GM21526 (cell line): Measurements from ENCODE around the gene GCC2.
"Not testable (repeated sequence)": the region's sequence is repeated elsewhere in the genome, so short reads cannot be mapped to it uniquely, and the experiment has no call there.

ENCODE experiments used
- ATAC-seq: cut with Tn5 transposase; IDR thresholded peaks from one replicate; pipeline ENCODE4 v1.9.1; 2021; ENCODE audit warnings: moderate library complexity; ENCODE audit not compliant: unreplicated experiment, low FRiP score

Gene GCC2

DNA sequence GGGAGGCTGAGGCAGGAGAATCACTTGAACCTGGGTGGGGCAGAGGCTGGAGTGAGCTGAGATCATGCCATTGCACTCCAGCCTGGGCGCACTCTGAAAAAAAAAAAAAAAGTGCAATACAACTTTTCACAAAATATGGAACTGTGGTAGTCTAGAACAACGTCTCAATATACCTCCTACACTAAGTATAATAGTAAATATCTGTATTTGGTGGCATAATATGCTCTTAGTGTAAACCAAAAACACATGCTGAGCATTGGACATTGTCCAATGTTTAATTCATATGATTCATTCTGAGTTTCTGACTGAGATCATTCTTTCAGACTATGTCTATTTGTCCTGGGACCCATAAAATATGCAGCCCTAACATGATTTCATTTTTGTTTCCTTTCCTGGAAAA lies 65.5 kb downstream of the GCC2 start:
- ATAC-seq, result not testable (repeated sequence)

DNA sequence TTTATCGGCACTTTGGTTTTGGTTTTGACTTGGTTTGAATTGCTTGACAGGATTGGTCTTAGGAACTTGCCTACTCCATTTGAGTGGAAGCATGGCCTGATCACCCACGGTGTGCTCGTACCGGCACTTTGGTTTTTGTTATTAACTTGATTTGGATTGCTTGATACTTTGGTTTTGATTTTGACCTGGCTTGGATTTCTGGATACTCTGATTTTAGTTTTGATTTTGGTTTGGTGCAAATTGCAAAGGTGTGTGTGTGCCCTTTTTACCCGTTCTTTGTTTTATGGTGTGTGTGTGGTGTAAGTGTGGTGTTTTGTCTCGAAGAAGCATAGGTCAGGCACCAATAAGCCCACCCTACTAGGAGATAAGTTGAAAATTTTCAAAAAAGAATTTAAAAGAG lies 75.7 kb downstream of the GCC2 start:
- ATAC-seq, result not testable (repeated sequence)

DNA sequence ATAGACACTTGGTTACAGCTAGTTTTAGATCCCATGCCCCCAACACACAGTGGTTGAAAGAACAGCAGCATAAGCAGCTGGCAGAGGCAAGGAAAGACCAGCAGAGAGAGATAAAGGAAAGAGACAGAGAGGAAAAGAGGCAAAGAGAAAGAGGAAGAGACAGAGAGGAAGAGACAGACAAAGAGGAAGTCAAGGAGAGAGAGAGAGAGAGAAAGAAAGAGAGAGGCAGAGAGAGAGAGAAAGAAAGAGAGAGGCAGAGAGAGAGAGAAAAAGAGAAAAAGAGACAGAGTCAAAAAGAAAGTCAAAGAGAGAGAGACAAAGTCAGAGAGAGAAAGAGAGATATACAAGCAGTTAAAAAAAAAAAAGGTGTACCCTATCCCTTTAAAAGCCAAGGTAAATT lies 76.3 kb downstream of the GCC2 start:
- not testable (repeated sequence) for ATAC-seq

DNA sequence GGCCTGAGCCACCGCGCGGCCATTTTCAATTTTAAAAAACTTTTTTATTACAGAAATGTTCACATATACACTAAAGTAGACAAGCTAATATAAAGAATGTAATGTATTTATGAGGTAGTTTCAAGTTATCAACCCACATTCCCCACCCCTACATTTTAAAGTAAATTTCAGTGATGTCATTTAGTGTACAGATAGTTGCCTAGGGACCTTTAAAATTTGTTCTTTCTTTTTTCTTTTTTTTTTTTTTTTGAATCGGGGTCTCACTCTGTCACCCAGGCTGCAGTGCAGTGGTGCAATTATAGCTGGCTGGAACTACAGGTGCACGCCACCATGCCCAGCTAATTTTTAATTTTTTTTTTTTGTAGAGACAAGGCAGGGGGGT lies 82.7 kb downstream of the GCC2 start:
- ATAC-seq, result no peak

DNA sequence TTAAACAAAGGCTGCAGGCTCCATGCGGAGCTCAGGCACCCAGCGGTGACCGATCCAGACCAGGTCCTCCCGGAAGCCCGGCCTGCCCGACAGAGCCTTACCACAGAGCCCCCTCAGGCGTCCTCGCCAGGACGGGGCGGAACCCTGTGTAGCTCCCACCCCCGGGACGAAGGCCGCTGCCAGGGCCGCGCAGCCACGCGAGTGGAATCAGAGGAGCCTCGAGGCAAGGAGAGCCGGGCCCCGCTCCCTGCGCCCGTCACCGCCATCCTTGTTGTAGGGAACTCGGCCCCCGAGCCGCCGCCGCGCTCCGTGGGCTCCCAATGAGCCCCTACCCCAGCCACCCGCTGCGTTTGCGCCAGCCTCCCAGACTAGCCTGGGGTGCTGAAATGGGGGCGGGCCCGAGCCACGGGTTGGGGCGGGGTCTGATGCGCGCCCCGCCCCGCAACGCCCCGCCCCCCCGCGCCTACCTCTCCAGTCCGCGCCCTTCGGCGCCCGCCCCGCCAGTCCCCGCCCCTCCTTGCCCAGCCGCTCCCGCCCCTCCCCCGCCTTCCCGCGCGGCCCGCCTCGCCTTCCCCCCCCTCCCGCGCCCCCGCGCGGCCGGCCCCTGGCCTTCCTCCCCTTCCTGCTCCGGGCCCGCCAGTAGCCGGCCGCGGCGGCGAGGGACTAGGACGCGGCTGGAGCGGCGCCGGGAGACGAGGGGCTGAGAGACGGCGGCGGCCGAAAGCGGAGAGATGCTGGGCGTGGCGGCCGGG lies 85.0 kb downstream of the GCC2 start, which contains the start of gene LIMS1:
TSS of gene LIMS1 (plus strand) at position 639 of the 752 bp plus-strand sequence. CDS start at position 732, 93 bp downstream.
- ATAC-seq, result peak; percentile 89

DNA sequence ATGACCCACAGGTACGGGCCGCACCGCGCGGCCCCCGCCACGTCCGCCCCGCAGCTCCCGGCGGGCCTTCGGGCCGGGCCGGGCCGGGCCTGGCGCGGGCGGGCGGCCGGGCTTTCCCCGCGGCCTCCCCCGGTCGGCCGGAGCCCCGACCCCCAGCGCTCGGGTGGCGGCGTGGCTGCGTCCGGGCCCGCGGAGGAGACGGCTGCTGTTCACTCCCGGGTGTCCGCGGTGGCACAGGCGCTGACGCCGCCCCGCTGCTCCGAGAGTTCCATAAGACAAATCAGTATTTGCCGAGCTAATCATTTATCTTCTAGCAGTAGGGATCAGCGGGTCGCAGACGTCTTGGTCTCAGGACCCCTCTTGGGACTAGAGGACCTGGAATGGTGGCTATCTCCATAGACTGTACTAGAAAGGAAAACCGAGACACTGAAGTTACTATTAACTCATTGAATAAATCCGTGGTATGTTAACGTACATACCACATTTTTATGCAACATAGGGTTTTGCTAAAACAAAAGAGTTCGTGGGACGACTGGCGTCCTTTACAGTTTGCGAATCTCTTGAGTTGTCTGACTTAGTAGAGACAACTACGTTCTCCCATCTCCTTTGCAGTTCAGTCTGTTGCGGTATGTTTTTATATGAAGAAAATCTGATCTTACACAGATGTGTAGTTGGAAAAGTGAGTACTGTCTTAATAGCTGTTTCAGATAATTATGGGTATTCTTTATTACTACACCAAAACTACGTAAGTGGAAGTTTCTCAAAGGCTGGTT lies 85.8 kb downstream of the GCC2 start:
- ATAC-seq, result peak; percentile 33

DNA sequence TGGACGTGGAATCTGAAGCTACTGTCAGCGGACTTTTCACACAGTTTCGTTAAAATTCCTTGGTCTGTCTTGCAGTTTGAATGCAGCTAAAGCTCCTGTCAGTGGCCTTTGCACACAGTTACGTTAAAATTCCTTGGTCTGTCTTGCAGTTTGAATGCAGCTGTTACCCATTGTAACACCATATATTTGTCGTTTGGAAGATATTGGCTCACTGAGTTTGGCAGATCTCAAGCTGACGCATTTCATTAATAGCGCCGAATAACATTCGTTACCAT lies 86.3 kb downstream of the GCC2 start:
- ATAC-seq, result no peak

DNA sequence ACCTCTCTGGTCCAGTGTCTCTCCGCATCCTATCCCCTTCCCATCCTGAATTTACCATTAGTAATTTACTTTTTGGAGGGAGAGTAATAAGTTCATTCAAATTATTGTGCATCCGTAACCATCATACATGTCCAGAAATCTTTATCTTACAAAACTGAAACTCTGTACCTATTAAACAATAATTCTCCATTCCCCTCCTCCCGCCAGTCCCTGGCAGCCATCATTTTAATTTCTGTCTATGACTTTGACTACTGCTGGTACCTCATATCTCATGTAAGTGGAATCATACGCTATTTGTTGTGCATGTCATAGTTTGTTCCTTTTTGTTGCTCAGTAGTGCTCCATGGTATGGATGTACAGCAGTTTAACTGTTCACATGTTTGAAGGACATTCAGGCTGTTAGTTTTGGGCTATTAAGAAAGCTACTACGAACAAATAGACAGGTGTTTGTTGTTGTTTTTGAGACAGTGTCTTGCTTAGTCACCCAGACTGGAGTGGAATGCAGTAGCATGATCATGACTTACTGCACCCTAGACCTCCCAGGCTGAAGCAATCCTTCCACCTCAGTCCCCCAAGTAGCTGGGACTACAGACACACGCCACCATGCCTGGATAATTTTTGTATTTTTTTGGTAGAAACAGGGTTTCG lies 87.3 kb downstream of the GCC2 start:
- no peak for ATAC-seq

DNA sequence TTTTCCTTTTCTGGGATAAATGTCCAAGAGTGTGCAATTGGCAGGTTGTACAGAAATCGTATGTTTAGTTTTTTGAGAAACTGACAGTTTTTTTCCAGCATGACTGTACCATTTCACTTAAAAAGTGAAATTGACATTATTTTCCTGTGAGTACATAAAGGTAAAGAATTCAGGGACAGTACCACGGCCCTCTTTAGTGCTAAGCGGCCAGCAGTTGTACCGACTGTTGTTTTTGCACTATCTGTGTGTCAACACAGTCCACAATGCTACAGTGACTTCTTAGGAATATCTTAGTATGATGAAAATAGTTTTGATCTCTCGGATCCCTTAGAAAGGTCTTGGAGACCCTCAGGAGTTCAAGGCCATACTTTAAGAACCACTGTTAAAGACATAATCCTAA lies 87.9 kb downstream of the GCC2 start:
- no peak for ATAC-seq

DNA sequence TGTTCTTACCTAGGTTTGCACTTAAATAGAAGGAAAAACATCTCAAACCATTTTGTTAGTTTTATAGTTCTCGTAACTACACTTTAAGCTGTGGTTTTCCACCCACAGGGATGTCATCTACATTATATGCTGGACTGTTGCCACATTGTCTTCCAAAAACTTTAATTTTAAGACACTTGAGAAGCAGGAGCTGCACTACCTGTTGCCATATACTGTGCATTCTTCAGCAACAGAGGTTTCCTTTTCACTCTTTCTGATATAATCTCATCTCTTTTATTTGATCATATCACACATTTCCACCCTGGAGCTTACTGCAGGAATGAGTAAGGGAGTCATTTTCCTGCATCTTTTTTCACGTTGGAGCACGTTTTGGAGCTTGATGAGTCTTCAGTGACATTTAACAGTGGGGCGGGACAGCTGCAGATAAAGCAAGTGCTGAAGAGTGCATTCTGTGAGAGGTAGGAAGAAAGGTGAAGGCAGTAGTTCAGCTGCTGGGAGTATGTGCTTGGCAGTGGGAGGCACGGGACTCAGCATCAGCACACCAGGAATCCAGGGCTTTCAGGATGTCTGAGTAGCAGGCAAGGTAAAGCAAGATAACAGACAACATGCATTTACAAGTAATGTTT lies 89.1 kb downstream of the GCC2 start:
- no peak for ATAC-seq

DNA sequence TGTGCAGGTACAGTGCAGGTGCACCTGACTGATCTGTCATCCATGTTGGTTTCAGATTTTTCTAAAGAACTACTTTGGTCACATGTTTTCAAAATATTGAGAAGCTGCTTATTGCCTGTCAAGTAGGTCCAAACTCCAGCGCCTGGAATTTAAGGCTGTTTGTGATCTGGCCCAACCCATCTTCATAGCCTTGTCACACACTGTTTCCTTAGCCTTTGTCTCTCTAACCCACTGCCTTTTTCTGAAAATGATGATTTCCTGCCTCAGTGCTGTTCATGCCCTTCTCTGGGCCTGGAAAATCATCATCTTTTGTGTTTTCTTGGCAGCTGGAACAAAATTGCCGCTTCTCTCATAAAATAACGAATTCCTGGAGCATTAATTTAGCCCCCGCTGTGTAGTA lies 92.4 kb downstream of the GCC2 start:
- ATAC-seq, result no peak

DNA sequence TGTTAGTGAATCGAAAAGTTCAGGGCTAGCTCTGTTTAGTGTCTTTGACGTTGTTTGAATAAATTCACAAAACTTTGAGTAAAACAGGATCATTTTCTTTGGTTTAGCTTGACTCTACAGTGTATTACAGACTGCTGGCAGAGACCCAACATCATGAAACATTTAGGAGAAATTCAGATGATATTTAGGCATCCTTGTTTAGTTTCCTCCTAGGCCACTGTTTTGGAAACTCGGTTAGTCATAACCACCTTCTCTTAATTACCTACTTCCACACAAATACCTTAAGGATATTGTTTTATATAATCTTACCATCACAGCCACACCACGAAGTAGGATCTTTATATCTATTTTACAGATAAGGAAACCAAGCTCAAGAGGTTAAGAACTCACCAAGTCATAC lies 93.1 kb downstream of the GCC2 start:
- no peak for ATAC-seq

DNA sequence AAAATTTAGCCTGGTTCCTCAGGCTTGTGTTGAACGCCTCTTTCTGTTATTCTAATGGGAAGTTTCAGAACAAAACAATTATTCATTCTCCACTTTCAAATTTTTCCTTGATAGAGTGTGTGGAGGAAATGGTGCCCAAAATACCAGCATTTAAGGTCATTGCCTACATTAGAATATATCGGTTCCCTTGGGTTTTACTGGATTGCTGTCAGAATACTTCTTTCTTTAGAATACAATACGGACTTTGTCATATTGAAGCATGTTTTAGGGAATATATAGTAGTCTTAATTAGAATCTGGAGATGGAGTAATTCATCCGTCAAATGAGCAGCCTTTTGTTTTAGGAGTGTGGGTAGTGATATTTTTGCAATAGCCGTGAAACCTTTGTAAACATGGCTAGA lies 98.6 kb downstream of the GCC2 start:
- no peak for ATAC-seq

DNA sequence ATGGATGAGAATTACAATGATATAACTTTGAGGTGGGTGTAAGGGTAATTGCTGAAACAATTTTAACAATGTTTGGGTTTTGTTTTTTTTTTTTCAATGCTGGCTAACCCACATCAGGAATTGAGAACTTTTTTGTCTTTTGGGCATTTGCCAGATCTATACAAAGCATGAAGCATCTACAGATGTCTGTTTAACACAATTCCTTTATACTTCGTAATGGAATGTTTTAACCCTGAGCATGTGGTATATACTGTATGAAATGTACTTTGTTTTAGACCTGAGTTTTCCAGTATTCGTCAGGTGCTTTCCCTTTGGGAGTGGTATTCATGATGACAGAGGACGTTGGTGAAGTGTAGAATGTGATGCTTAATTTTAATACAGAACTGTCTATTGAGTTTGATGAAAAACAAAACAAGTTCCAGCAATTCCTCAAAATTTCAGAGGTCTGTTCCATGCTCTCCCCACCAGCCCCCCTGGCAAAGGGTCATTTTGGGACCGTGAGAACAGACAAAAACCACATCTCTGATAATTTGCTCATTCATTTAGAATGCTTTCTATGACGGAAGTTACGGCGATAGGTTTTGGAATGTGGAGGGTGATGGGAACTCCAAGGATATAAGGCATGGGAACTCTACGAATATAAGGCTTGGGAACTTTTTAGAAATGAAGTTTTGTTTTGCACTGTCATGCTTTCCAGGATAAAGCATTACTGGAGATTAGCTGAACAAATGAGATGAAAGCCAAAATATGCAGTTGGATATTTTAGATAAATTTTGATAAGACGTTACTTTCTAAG lies 99.4 kb downstream of the GCC2 start:
- no peak for ATAC-seq

DNA sequence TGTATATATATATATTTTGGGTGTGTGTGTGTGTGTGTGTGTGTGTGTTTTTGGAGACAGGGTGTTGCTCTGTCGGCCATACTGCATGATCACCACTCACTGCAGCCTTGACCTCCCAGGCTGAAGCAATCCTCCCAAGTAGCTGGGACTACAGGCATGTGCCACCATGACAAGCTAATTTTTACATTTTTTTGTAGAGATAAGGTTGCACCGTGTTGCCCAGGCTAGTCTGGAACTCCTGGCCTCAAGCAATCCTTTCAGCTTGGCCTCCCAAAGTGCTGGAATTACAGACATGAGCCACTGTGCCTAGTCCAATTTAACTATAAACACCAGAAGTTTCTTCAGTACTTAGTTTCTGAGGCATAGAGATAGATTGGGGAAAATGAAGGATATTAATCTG lies 103.6 kb downstream of the GCC2 start:
- ATAC-seq, result no peak

DNA sequence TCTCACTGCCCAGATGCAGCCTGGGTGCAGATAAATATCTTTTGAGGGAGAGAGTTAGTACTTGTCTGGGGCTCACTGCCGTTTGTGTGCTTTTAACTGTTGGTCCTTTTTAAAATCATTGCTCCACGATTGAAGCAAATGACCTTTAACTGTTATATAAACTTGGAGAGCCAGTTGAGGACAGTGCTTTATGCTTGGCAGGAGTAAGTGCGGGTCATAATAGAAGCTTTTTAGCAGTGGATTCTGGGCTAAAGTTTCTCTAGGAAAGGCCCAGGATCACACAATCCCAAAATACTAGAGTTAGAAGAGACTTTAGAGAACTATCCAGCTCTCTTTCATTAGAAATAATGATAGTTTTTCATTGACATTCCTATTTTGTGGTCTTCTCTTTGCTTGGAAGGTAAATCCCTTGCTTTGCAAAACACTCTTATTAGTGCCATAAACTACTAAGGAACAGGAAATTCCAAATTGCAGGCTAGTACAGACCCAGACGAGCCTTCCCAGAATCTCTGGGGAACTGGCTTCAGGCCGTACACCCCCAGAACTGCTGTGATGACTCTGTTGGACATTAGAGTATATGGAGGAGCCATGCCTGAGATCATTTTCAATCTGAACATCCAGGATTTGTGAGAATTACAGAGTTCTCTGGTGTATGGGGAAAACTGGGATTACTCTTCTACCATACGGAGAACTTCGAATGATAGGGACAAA lies 104.4 kb downstream of the GCC2 start:
- no peak for ATAC-seq

DNA sequence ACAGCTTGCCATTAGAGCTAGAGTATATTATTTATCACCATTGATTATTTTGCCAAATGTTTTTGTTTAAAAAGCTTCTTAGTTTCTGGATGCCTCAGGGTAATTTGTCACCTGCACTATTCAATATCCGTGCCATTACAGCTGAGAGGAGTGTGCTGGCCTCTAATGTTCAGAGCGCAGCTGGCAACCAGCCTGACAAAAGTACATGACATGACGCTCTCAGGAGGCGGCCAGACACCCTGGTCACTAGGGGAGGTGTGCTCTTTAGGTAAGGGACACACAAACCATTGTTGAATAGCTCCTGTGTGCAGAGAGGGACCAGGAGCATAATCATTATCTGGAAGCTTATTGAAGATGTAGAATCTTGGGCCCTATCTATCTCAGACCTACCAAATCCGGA lies 105.5 kb downstream of the GCC2 start:
- ATAC-seq, result no peak

DNA sequence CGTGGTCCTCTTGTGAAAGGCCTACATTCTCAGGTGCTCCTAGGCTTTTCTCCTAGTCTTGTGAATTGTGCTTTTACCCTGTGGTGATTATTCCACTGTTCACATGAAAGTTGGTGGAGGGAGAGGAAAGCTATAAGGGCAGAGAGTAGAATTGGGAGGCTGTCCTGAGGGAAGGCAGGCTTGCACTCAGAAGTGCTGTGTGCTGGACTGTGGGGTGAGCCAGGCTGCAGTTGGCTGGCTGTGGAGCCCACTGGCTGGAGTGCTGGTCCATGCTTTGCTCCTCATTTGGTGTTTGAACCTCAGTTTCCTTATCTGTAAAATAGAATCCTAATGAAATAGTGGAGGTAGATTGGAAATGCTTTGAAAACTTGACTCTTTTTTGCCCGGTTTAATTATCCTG lies 106.6 kb downstream of the GCC2 start:
- ATAC-seq, result no peak

DNA sequence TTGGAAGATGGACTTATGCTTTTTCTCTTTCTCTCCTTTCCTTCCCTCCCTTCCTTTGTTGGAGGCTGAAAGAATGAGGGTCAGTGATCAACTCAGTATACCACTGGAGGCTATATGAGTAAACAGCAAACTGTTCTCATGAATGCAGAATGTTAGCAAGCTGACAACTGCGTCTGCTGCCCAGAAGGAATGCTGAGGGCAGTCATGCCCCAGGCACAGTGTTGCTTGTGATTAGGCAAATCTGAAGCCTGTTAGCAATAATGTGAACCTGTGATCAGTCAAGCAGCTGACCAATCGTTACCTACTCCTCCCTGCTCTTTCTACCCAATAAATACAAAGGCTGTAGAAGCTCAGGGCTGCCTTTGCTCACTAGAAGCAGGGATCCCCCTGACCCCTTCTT lies 107.6 kb downstream of the GCC2 start:
- ATAC-seq, result not testable (repeated sequence)
